OCI-LY7 (cell line): ENCODE measurements around the gene LRPAP1.
"Not testable (repeated sequence)": the region's sequence is repeated elsewhere in the genome, so short reads cannot be mapped to it uniquely, and the experiment has no call there.

Source experiments
- EZH2phosphoT487 ChIP-seq: fragments of 200-600 bp; sonication (generic); IDR thresholded peaks from 2 replicates; pipeline ENCODE4 v1.6.1; 2018; ENCODE audit warnings: low read depth, borderline replicate concordance, mild to moderate bottlenecking, mixed run types, antibody characterized with exemption, low read length, moderate library complexity, mixed read lengths
- TF ChIP-seq, protein P1 (sequence below): fragments of 200-600 bp; sonication (generic); conservative IDR thresholded peaks from 2 replicates; pipeline ENCODE4 v1.5.1; 2014; ENCODE audit warnings: mild to moderate bottlenecking, antibody characterized with exemption, low read length, moderate library complexity, mixed read lengths

DNA sequence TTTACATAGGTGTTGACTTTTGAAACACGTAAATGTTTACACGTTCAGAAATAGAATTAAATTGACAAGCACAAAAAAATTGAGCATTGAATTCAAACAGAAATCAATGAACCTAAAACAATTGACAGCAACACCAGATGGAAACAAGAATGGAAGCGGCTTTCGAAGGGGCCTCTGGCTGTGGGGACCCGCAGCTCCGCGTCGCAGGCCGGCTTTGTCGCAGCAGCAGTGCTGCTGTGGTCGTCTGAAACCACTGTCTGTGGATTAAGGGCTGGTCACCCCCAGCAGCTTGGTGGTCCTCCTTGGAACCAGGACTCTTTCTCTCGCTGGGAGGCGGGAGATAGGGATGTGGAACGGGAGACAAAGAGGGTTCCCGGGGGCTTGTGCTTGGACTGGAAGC is 37.4 kb upstream of the LRPAP1 start:
- TF ChIP-seq, protein P1, sequence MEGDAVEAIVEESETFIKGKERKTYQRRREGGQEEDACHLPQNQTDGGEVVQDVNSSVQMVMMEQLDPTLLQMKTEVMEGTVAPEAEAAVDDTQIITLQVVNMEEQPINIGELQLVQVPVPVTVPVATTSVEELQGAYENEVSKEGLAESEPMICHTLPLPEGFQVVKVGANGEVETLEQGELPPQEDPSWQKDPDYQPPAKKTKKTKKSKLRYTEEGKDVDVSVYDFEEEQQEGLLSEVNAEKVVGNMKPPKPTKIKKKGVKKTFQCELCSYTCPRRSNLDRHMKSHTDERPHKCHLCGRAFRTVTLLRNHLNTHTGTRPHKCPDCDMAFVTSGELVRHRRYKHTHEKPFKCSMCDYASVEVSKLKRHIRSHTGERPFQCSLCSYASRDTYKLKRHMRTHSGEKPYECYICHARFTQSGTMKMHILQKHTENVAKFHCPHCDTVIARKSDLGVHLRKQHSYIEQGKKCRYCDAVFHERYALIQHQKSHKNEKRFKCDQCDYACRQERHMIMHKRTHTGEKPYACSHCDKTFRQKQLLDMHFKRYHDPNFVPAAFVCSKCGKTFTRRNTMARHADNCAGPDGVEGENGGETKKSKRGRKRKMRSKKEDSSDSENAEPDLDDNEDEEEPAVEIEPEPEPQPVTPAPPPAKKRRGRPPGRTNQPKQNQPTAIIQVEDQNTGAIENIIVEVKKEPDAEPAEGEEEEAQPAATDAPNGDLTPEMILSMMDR, result not testable (repeated sequence)
- TF ChIP-seq EZH2phosphoT487, result not testable (repeated sequence)
